ENCODE data around the gene GXYLT2.
"Not testable (repeated sequence)": the region's sequence is repeated elsewhere in the genome, so short reads cannot be mapped to it uniquely, and the experiment has no call there.

DNA sequence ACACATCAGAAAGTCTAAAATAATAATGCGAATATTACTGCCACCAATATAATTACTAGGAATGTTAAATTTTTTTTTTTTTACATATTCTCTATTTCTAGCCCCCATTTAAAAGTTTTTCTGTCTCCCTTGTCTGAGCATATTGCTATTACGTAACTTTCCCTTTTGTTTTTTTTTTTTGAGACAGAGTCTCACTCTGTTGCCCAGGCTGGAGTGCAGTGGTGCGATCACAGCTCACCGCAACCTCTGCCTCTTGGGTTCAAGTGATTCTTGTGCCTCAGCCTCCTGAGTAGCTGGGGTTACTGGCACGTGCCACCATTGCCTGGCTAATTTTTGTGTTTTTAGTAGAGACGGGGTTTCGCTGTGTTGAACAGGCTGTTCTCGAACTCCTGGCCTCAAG lies 115.2 kb downstream of the GXYLT2 start:
- TF ChIP-seq EZH2 (IDR thresholded peaks at IDR 0.05; ENCODE audit: borderline replicate concordance, control insufficient read depth, low read depth, low read length); BMI1 (IDR thresholded peaks at IDR 0.05; ENCODE audit: borderline replicate concordance); MYC (IDR thresholded peaks at IDR 0.05; ENCODE audit: insufficient read depth, insufficient read length, insufficient replicate concordance, low read length, severe bottlenecking); TCF12 (IDR thresholded peaks at IDR 0.05; ENCODE audit: low read depth, low read length); CHD1 (IDR thresholded peaks at IDR 0.05; ENCODE audit: low read depth, low read length); SMC3 (IDR thresholded peaks at IDR 0.05; ENCODE audit: borderline replicate concordance, low read length); CBFB (IDR thresholded peaks at IDR 0.05; ENCODE audit: low read depth): not testable (repeated sequence)
- TF ChIP-seq, protein P1, sequence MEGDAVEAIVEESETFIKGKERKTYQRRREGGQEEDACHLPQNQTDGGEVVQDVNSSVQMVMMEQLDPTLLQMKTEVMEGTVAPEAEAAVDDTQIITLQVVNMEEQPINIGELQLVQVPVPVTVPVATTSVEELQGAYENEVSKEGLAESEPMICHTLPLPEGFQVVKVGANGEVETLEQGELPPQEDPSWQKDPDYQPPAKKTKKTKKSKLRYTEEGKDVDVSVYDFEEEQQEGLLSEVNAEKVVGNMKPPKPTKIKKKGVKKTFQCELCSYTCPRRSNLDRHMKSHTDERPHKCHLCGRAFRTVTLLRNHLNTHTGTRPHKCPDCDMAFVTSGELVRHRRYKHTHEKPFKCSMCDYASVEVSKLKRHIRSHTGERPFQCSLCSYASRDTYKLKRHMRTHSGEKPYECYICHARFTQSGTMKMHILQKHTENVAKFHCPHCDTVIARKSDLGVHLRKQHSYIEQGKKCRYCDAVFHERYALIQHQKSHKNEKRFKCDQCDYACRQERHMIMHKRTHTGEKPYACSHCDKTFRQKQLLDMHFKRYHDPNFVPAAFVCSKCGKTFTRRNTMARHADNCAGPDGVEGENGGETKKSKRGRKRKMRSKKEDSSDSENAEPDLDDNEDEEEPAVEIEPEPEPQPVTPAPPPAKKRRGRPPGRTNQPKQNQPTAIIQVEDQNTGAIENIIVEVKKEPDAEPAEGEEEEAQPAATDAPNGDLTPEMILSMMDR (IDR thresholded peaks at IDR 0.05 in 2 of 3, conservative IDR thresholded peaks at IDR 0.05 in 1 of 3; ENCODE audit: control insufficient read depth in 2 of 3, extremely low read depth in 1 of 3, insufficient read depth in 1 of 3, low read depth in 3 of 3, low read length in 3 of 3) = not testable (repeated sequence)

Data from GM12878 (cell line).